Suprapubic skin (tissue), 4 donors: Measurements from ENCODE around the gene LGALS7. TPM values are rescaled to one million over a fixed set of nuclear protein-coding genes. Genes with fewer than 3 reads are reported as not detected.

Experiments used
- DNase-seq, 2 donors: peaks; one replicate each; pipeline ENCODE4 v3.0.0-alpha.2; 2019; ENCODE audit warnings: low spot score in 2 of 2
- H3K27ac ChIP-seq: fragments of 200-600 bp; sonication (generic); one replicate; pipeline ENCODE4 v1.5.1; 2019
- H3K27me3 ChIP-seq: fragments of 200-600 bp; sonication (generic); one replicate; pipeline ENCODE4 v1.5.1; 2019
- H3K36me3 ChIP-seq: fragments of 200-600 bp; sonication (generic); one replicate; pipeline ENCODE4 v1.5.1; 2019
- H3K4me1 ChIP-seq: fragments of 200-600 bp; sonication (generic); one replicate; pipeline ENCODE4 v1.5.1; 2019
- H3K4me3 ChIP-seq: fragments of 200-600 bp; sonication (generic); one replicate; pipeline ENCODE4 v1.5.1; 2019; ENCODE audit warnings: mild to moderate bottlenecking
- H3K9me3 ChIP-seq: fragments of 200-600 bp; sonication (generic); one replicate; pipeline ENCODE4 v1.5.1; 2019
- EP300 ChIP-seq: sonication (generic); formaldehyde crosslinking; IDR thresholded peaks from one replicate; pipeline ENCODE4 v1.6.1; 2017; ENCODE audit warnings: antibody characterized with exemption
- POLR2A ChIP-seq, 2 donors: fragments of 450-650 bp; IDR thresholded peaks; one replicate each; pipeline ENCODE4 v1.6.1; 2017; ENCODE audit warnings: antibody characterized with exemption in 2 of 2, mild to moderate bottlenecking in 2 of 2, moderate library complexity in 2 of 2
- POLR2AphosphoS5 ChIP-seq, 3 donors: sonication (generic); formaldehyde crosslinking; IDR thresholded peaks; one replicate each; pipeline ENCODE4 v1.6.1; 2017; ENCODE audit warnings: antibody characterized with exemption in 3 of 3
- WGBS: methylation state at CpG from one replicate; pipeline ENCODE4 v1.1.5; 2018; 5-methylcytosine and 5-hydroxymethylcytosine counted together
- total RNA-seq, 4 donors: library from RNA; depleted of rRNA; stranded (reverse); fragments of >200 nt; gene quantifications; one replicate each; pipeline ENCODE4 v1.1.0, GENCODE V29; 2016
- TF ChIP-seq, protein P1 (sequence below), 2 donors: fragments of 200-600 bp in 1 of 2; fragments of 450-650 bp in 1 of 2; sonication (generic) in 1 of 2; IDR thresholded peaks; one replicate each; pipeline ENCODE4 v1.5.1; 2016 to 2019; ENCODE audit warnings: antibody characterized with exemption in 2 of 2, mild to moderate bottlenecking in 1 of 2, moderate library complexity in 1 of 2

The LGALS7 gene
- total RNA-seq, 4 donors from 2014 or later, result 51.3 to 1,491 (median 446) TPM

DNA sequence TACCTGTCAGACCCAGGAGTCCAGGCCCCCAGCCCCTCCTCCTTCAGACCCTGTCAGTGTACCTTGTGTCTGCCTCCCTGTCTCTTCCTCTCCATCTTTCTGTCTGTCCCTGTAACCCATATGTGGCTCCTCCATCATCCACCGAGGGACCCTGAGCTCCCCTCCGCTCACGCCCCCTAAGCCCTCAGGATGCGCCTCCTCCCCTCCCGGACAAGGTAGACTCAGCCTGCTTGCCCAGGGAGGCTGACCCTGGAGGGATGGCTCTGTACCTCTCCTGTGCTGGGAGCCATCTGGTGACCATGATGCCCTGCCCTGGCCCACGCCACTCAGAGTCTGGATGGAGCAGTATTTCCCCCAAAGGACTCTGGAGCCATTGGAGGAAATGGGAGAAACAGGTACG lies 28.0 kb downstream of the LGALS7 start:
- H3K27me3 ChIP-seq, result no peaks in the 10 kb centered on the region
- no peaks in the 10 kb centered on the region for H3K36me3 ChIP-seq
- no peak for DNase-seq
- no peak overlapping the region for H3K4me3 ChIP-seq
- H3K9me3 ChIP-seq, result no peaks in the 10 kb centered on the region
- H3K4me1 ChIP-seq, result no peaks in the 10 kb centered on the region
- 82% methylated on average over 6 of the region's 7 CpGs for WGBS
- TF ChIP-seq, protein P1, sequence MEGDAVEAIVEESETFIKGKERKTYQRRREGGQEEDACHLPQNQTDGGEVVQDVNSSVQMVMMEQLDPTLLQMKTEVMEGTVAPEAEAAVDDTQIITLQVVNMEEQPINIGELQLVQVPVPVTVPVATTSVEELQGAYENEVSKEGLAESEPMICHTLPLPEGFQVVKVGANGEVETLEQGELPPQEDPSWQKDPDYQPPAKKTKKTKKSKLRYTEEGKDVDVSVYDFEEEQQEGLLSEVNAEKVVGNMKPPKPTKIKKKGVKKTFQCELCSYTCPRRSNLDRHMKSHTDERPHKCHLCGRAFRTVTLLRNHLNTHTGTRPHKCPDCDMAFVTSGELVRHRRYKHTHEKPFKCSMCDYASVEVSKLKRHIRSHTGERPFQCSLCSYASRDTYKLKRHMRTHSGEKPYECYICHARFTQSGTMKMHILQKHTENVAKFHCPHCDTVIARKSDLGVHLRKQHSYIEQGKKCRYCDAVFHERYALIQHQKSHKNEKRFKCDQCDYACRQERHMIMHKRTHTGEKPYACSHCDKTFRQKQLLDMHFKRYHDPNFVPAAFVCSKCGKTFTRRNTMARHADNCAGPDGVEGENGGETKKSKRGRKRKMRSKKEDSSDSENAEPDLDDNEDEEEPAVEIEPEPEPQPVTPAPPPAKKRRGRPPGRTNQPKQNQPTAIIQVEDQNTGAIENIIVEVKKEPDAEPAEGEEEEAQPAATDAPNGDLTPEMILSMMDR (IDR thresholded peaks at IDR 0.05), result no peak
- TF ChIP-seq EP300 (no peak), POLR2AphosphoS5 (IDR thresholded peaks at IDR 0.05) (no peak), POLR2A (IDR thresholded peaks at IDR 0.05) (no peak)
- H3K27ac ChIP-seq, result no peak overlapping the region

DNA sequence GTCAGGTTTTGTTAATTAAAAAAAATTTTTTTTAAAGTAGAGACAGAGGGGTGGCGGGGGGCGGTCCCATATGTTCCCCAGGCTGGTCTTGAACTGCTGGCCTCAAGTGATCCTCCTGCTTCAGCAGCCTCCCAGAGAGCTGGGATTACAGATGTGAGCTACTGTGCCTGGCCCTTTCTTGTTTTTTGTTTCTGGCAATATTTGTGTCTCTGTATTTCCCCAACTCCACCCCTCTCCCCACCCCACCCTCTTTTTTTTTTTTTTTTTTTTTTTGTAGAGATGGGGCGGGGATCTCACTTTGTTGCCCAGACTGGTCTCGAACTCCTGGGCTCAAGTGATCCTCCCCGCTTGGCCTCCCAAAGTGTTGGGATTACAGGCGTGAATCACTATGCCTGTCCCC lies 28.4 kb downstream of the LGALS7 start:
- H3K4me1 ChIP-seq, result no peaks in the 10 kb centered on the region
- DNase-seq, result no peak
- no peak overlapping the region for H3K4me3 ChIP-seq
- H3K9me3 ChIP-seq, result no peaks in the 10 kb centered on the region
- no peak overlapping the region for H3K27ac ChIP-seq
- WGBS, result 66% methylated on average over 6 of the region's 6 CpGs
- H3K36me3 ChIP-seq, result no peaks in the 10 kb centered on the region
- H3K27me3 ChIP-seq, result no peaks in the 10 kb centered on the region
- TF ChIP-seq EP300 (no peak), POLR2A (IDR thresholded peaks at IDR 0.05) (no peak), POLR2AphosphoS5 (IDR thresholded peaks at IDR 0.05) (no peak)
- TF ChIP-seq, protein P1 (IDR thresholded peaks at IDR 0.05), result no peak

DNA sequence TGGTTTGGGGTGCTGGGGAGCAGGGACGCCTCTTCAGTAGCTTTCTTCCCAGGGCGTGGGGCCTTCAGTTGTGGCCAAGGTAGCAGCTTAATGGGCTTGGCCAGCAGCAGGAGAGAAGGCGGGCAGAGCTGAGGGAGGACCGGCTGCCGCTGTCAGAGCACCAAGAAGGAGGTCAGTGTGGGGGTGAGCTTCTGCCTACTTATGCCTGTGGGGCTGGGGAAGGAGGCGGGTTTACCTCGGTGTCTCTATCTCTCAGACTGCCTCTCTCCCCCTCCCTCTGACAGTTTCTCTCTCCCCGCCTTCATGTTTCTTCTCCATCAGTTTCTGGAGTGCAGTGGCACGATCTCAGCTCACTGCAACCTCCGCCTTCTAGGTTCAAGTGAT lies 29.0 kb downstream of the LGALS7 start, which contains the start of gene CAPN12:
CAPN12 (minus strand) TSS at position 177 of the 384 bp plus-strand sequence. CDS start 309 bp downstream, outside the sequence.
- Histone ChIP-seq H3K4me3 (no peak within 1 kb of the TSS), H3K36me3 (no peaks in the 10 kb centered on the region), H3K9me3 (no peaks in the 10 kb centered on the region), H3K4me1 (no peaks in the 10 kb centered on the region), H3K27ac (no peak within 1 kb of the TSS), H3K27me3 (no peaks in the 10 kb centered on the region)
- 81% methylated on average over 8 of the region's 10 CpGs for WGBS
- no peak for TF ChIP-seq EP300
- no peak for TF ChIP-seq POLR2AphosphoS5 (IDR thresholded peaks at IDR 0.05)
- TF ChIP-seq, protein P1 (IDR thresholded peaks at IDR 0.05), result no peak
- no peak for TF ChIP-seq POLR2A (IDR thresholded peaks at IDR 0.05)
- no peak for DNase-seq

DNA sequence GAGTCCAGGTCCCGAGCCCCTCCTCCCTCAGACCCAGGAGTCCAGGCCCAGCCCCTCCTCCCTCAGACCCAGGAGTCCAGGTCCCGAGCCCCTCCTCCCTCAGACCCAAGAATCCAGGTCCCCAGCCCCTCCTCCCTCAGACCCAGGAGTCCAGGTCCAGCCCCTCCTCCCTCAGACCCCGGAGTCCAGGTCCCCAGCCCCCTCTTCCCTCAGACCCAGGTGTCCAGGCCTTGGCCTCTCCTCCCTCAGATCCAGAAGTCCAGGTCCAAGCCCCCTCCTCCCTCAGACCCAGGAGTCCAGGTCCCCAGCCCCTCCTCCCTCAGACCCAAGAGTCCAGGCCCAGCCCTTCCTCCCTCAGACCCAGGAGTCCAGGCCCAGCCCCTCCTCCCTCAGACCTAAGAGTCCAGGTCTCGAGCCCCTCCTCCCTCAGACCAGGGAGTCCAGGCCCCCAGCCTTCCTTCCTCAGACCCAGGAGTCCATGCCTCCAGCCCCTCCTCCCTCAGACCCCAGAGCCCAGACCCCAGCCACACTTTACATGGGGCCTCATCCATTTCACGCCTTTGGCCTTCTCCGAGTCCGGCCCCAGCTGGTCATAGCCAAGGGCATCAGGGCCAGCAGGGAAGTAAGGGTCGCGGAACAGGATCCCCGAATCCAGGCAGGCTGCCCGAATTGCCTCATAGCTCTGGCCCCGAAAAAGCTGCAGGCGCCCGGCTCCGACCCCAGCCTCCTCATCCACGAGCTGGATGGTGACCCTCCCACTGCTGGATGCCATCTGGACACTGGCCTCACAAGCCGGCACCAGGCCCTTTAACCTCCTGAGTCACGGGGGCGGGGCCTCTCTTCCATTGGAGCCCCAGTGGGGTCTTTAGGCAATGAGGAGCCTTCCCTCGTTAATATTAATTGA lies 29.7 kb downstream of the LGALS7 start:
- DNase-seq, result no peak
- Histone ChIP-seq H3K36me3 (no peaks in the 10 kb centered on the region), H3K4me3 (no peak overlapping the region), H3K4me1 (no peaks in the 10 kb centered on the region), H3K9me3 (no peaks in the 10 kb centered on the region), H3K27ac (no peak overlapping the region), H3K27me3 (no peaks in the 10 kb centered on the region)
- 70% methylated on average over 19 of the region's 20 CpGs for WGBS
- TF ChIP-seq POLR2A (IDR thresholded peaks at IDR 0.05), result no peak

DNA sequence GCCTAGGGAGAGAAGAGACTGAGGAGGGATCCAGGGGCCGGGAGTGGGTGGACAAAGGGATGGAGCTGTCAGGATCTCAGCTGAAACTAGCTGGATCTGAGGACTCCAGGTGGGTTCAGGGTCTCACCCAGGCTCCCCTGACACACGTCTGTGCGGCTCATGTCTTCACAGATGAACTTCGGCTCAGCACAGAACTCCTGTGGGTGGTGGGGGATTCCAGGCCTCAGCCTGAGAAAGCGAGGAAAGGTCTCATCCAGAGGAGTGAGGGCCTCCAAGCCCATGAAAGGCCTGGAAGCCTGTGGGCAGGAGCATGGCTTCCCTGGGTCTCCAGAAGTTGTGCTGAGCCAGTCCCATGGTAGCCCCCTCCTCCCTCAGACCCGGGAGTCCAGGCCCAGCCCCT lies 30.4 kb downstream of the LGALS7 start:
- Histone ChIP-seq H3K27me3 (no peaks in the 10 kb centered on the region), H3K4me1 (no peaks in the 10 kb centered on the region), H3K9me3 (no peaks in the 10 kb centered on the region), H3K27ac (no peak overlapping the region), H3K4me3 (no peak overlapping the region), H3K36me3 (no peaks in the 10 kb centered on the region)
- no peak for DNase-seq
- 77% methylated on average over 5 of the region's 6 CpGs for WGBS
- TF ChIP-seq POLR2A (IDR thresholded peaks at IDR 0.05) (no peak), EP300 (no peak), POLR2AphosphoS5 (IDR thresholded peaks at IDR 0.05) (no peak)
- TF ChIP-seq, protein P1 (IDR thresholded peaks at IDR 0.05), result no peak
